Mesendoderm (in vitro differentiated cells): ENCODE data around the gene DAAM1.

Source experiments
- DNase-seq: peaks from one replicate; pipeline ENCODE4 v3.0.0; 2013
- H2AK5ac ChIP-seq: 2 replicates; pipeline ENCODE4 v1.6.1; 2013; ENCODE audit warnings: low read length, inconsistent platforms
- H2BK120ac ChIP-seq: 2 replicates; pipeline ENCODE4 v1.6.1; 2013; ENCODE audit warnings: low read depth, mild to moderate bottlenecking, low read length, moderate library complexity, mixed read lengths
- H2BK15ac ChIP-seq: replicated peaks from 2 replicates; pipeline ENCODE4 v1.6.1; 2013; ENCODE audit warnings: low read depth, mild to moderate bottlenecking, moderate library complexity
- H2BK5ac ChIP-seq: 2 replicates; pipeline ENCODE4 v1.6.1; 2013; ENCODE audit warnings: low read length, inconsistent platforms
- H3K18ac ChIP-seq: 2 replicates; pipeline ENCODE4 v1.6.1; 2013; ENCODE audit warnings: mild to moderate bottlenecking, low read length, mixed read lengths
- H3K23ac ChIP-seq: one replicate; pipeline ENCODE4 v1.6.1; 2013; ENCODE audit warnings: low read length
- H3K27ac ChIP-seq: 2 replicates; pipeline ENCODE4 v1.5.1; 2013; ENCODE audit warnings: low read depth, mild to moderate bottlenecking, inconsistent platforms, low read length, moderate library complexity
- H3K27me3 ChIP-seq: 2 replicates; pipeline ENCODE4 v1.6.1; 2013; ENCODE audit warnings: low read length, control low read depth, mild to moderate bottlenecking, inconsistent platforms; ENCODE audit not compliant: insufficient read depth, poor library complexity
- H3K36me3 ChIP-seq: 2 replicates; pipeline ENCODE4 v1.6.1; 2013; ENCODE audit warnings: low read length, inconsistent platforms; ENCODE audit not compliant: control insufficient read depth, insufficient read depth
- H3K4ac ChIP-seq: one replicate; pipeline ENCODE4 v1.6.1; 2013; ENCODE audit warnings: low read depth, mild to moderate bottlenecking, low read length, moderate library complexity
- H3K4me1 ChIP-seq: 2 replicates; pipeline ENCODE4 v1.6.1; 2013; ENCODE audit warnings: low read depth, low read length, inconsistent platforms; ENCODE audit not compliant: control insufficient read depth
- H3K4me2 ChIP-seq: 2 replicates; pipeline ENCODE4 v1.6.1; 2013; ENCODE audit warnings: low read length
- H3K4me3 ChIP-seq: 2 replicates; pipeline ENCODE4 v1.5.1; 2013; ENCODE audit warnings: mild to moderate bottlenecking, low read length
- H3K56ac ChIP-seq: one replicate; pipeline ENCODE4 v1.6.1; 2013; ENCODE audit warnings: low read length
- H3K79me1 ChIP-seq: 2 replicates; pipeline ENCODE4 v1.6.1; 2013; ENCODE audit warnings: low read length, inconsistent platforms
- H3K79me2 ChIP-seq: 2 replicates; pipeline ENCODE4 v1.6.1; 2013; ENCODE audit warnings: mild to moderate bottlenecking, low read length; ENCODE audit not compliant: control insufficient read depth, insufficient read depth
- H3K9ac ChIP-seq: 2 replicates; pipeline ENCODE4 v1.6.1; 2013; ENCODE audit warnings: low read length, inconsistent platforms
- H4K5ac ChIP-seq: one replicate; pipeline ENCODE4 v1.6.1; 2013; ENCODE audit warnings: low read length
- H4K8ac ChIP-seq: one replicate; pipeline ENCODE4 v1.6.1; 2013; ENCODE audit warnings: low read depth, mild to moderate bottlenecking, control low read depth, low read length, moderate library complexity
- WGBS: extraction: QIAGEN DNeasy Blood & Tissue Kit; methylation state at CpG from one replicate; pipeline ENCODE4 v1.1.7; 2013; ENCODE audit warnings: low lambda C conversion rate, missing lambda C conversion rate; ENCODE audit not compliant: insufficient coverage; ENCODE audit errors: extremely low coverage; 5-methylcytosine and 5-hydroxymethylcytosine counted together

Gene DAAM1

GRCh38 chr14:59318908-59319307 lies 130.4 kb downstream of the DAAM1 start:
- no peak overlapping the region for H2AK5ac ChIP-seq
- H3K56ac ChIP-seq = no peak overlapping the region
- no peak overlapping the region for H3K9ac ChIP-seq
- H3K4me3 ChIP-seq = no peak overlapping the region
- no CpG with 5 or more reads among the region's 4 CpGs for WGBS
- no peaks in the 10 kb centered on the region for H3K4me1 ChIP-seq
- H3K4ac ChIP-seq = no peak overlapping the region
- H4K5ac ChIP-seq = no peak overlapping the region
- H2BK15ac ChIP-seq = no peak overlapping the region
- no peaks in the 10 kb centered on the region for H3K79me1 ChIP-seq
- no peaks in the 10 kb centered on the region for H3K36me3 ChIP-seq
- no peak overlapping the region for H3K18ac ChIP-seq
- no peaks in the 10 kb centered on the region for H3K79me2 ChIP-seq
- H3K23ac ChIP-seq = no peak overlapping the region
- H2BK5ac ChIP-seq = no peak overlapping the region
- H4K8ac ChIP-seq = no peak overlapping the region
- H2BK120ac ChIP-seq = no peak overlapping the region
- H3K27ac ChIP-seq = no peak overlapping the region
- H3K27me3 ChIP-seq = no peaks in the 10 kb centered on the region
- H3K4me2 ChIP-seq = no peak overlapping the region
- no peak for DNase-seq

DNA sequence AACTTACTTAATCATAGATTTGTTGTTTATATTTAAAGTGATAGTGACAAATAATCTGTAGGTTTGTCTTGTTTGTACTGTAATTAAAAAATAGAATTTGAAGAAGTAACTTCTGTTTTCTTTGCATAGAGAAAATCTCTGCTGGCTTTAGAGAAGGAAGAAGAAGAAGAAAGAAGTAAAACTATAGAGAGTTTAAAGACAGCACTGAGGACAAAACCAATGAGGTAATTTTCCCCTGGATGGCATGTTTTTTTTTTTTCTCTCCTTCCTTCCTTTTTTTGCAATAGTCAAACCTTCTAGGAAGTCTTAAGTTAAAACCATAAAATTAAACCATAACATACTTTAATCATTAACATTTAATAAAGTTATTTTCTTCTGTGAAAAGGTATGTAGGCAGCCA lies 131.9 kb downstream of the DAAM1 start:
- H3K4me1 ChIP-seq = no peaks in the 10 kb centered on the region
- no peak overlapping the region for H2BK120ac ChIP-seq
- no peak overlapping the region for H4K8ac ChIP-seq
- no peak overlapping the region for H3K4me2 ChIP-seq
- no peak overlapping the region for H3K18ac ChIP-seq
- H3K36me3 ChIP-seq = no peaks in the 10 kb centered on the region
- DNase-seq = no peak
- H3K79me1 ChIP-seq = no peaks in the 10 kb centered on the region
- no peak overlapping the region for H3K4me3 ChIP-seq
- H3K56ac ChIP-seq = no peak overlapping the region
- no peak overlapping the region for H3K27ac ChIP-seq
- H3K9ac ChIP-seq = no peak overlapping the region
- H2BK5ac ChIP-seq = no peak overlapping the region
- no peaks in the 10 kb centered on the region for H3K27me3 ChIP-seq
- H3K23ac ChIP-seq = no peak overlapping the region
- H4K5ac ChIP-seq = no peak overlapping the region
- no peaks in the 10 kb centered on the region for H3K79me2 ChIP-seq
- H2BK15ac ChIP-seq = no peak overlapping the region
- no peak overlapping the region for H3K4ac ChIP-seq
- H2AK5ac ChIP-seq = no peak overlapping the region

DNA sequence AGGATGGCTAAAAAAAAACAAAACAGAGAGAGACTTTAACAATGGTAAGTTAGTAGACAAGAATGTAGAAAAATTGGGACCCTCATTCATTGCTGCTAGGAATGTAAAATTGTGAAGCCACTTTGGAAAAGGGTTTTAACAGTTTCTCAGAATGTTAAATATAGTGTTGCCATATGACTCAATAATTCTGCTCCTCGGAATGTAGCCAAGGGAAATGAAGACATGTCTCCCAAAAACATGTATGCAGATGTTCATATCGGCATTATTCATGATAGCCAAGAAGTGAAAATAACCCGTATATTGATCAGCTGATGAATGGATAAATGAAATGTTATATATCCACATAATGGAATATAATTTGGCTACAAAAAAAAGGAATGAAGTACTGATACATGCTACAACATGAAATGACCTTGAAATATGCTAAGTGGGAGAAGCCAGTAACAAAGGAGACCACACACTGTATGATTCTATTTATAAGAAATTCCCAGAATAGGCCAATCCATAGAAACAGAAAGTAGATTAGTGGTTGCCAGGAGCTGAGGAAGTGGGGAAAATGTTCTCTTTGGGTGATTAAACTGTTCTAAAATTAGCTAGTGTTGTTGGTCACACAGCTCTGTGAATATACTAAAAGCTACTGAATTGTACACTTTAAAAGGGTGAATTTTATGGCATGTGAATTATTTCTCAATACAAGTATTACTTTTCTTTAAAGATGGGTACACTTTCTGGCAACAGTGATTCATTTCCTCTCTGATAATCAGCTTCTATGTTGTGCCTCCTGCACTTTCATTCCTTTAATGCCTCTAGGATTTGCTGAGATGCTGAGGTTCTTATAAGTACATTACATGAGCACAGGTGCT lies 132.5 kb downstream of the DAAM1 start:
- Histone ChIP-seq H3K27ac (no peak overlapping the region), H3K4me2 (no peak overlapping the region), H2AK5ac (no peak overlapping the region), H3K9ac (no peak overlapping the region), H3K27me3 (no peaks in the 10 kb centered on the region), H2BK5ac (no peak overlapping the region), H2BK120ac (no peak overlapping the region), H4K5ac (no peak overlapping the region), H3K18ac (no peak overlapping the region), H3K23ac (no peak overlapping the region), H3K4me1 (no peaks in the 10 kb centered on the region), H4K8ac (no peak overlapping the region), H3K79me1 (no peaks in the 10 kb centered on the region), H3K36me3 (no peaks in the 10 kb centered on the region), H3K4me3 (no peak overlapping the region), H2BK15ac (no peak overlapping the region), H3K4ac (no peak overlapping the region), H3K56ac (no peak overlapping the region), H3K79me2 (no peaks in the 10 kb centered on the region)
- WGBS = no CpG with 5 or more reads among the region's 3 CpGs
- DNase-seq = no peak

GRCh38 chr14:59321626-59321949 lies 133.1 kb downstream of the DAAM1 start:
- no peak overlapping the region for H3K23ac ChIP-seq
- DNase-seq = no peak
- no peak overlapping the region for H2AK5ac ChIP-seq
- no peak overlapping the region for H3K9ac ChIP-seq
- H3K4me2 ChIP-seq = no peak overlapping the region
- H3K18ac ChIP-seq = no peak overlapping the region
- no peaks in the 10 kb centered on the region for H3K27me3 ChIP-seq
- no peak overlapping the region for H3K4me3 ChIP-seq
- no peak overlapping the region for H3K4ac ChIP-seq
- H3K79me2 ChIP-seq = no peaks in the 10 kb centered on the region
- H4K8ac ChIP-seq = no peak overlapping the region
- no peak overlapping the region for H3K56ac ChIP-seq
- H3K36me3 ChIP-seq = no peaks in the 10 kb centered on the region
- no peaks in the 10 kb centered on the region for H3K79me1 ChIP-seq
- H2BK5ac ChIP-seq = no peak overlapping the region
- no peaks in the 10 kb centered on the region for H3K4me1 ChIP-seq
- H2BK15ac ChIP-seq = no peak overlapping the region
- no peak overlapping the region for H4K5ac ChIP-seq
- no peak overlapping the region for H2BK120ac ChIP-seq
- WGBS = no CpG with 5 or more reads among the region's 3 CpGs
- H3K27ac ChIP-seq = no peak overlapping the region

- Histone ChIP-seq H3K4ac (no peak overlapping the region), H3K36me3 (no peaks in the 10 kb centered on the region), H3K56ac (no peak overlapping the region)
These were observed 137.4 kb downstream of the DAAM1 start for GRCh38 chr14:59325906-59326305.

DNA sequence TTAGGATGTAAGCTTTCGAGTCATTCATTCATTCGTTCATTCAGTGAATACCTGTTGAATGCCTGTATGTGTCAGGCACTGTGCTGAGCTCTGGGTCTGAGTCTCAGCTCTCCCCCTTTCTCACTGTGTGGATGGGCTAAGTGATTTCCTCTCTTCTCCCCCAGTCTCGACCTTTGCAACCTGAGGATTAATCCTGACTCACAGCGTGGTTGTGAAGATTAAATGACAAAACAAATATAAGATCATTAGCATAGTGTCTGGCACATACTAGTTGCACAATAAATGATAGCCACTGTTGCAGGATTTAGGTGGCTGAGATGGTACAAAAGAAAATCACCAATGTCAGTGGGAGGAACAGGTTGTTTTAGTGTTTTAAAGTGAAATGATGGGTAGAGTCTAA lies 140.0 kb downstream of the DAAM1 start:
- Histone ChIP-seq H3K4me3 (no peak overlapping the region), H2BK15ac (no peak overlapping the region), H3K27ac (no peak overlapping the region), H2AK5ac (no peak overlapping the region), H2BK120ac (no peak overlapping the region), H3K4ac (no peak overlapping the region), H3K4me2 (no peak overlapping the region), H3K56ac (no peak overlapping the region), H3K79me1 (no peaks in the 10 kb centered on the region), H4K8ac (no peak overlapping the region), H4K5ac (no peak overlapping the region), H3K9ac (no peak overlapping the region), H3K23ac (no peak overlapping the region), H3K79me2 (no peaks in the 10 kb centered on the region), H2BK5ac (no peak overlapping the region), H3K27me3 (no peaks in the 10 kb centered on the region), H3K18ac (no peak overlapping the region), H3K4me1 (no peaks in the 10 kb centered on the region), H3K36me3 (no peaks in the 10 kb centered on the region)
- WGBS = no CpG with 5 or more reads among the region's 4 CpGs
- DNase-seq = no peak

More at GRCh38 chr14:59325906-59326305, 137.4 kb downstream of the DAAM1 start:
- Histone ChIP-seq H3K9ac (no peak overlapping the region), H3K27me3 (no peaks in the 10 kb centered on the region), H2AK5ac (no peak overlapping the region), H2BK5ac (no peak overlapping the region), H3K23ac (no peak overlapping the region), H3K4me1 (no peaks in the 10 kb centered on the region), H2BK15ac (no peak overlapping the region), H4K5ac (no peak overlapping the region), H3K18ac (no peak overlapping the region), H2BK120ac (no peak overlapping the region), H3K4me3 (no peak overlapping the region), H4K8ac (no peak overlapping the region), H3K79me2 (no peaks in the 10 kb centered on the region), H3K27ac (no peak overlapping the region), H3K4me2 (no peak overlapping the region), H3K79me1 (no peaks in the 10 kb centered on the region)
- no peak for DNase-seq
- whole genome bisulfite sequencing = no CpG with 5 or more reads among the region's 2 CpGs
